ENCODE data around the gene AP2A2.

DNA sequence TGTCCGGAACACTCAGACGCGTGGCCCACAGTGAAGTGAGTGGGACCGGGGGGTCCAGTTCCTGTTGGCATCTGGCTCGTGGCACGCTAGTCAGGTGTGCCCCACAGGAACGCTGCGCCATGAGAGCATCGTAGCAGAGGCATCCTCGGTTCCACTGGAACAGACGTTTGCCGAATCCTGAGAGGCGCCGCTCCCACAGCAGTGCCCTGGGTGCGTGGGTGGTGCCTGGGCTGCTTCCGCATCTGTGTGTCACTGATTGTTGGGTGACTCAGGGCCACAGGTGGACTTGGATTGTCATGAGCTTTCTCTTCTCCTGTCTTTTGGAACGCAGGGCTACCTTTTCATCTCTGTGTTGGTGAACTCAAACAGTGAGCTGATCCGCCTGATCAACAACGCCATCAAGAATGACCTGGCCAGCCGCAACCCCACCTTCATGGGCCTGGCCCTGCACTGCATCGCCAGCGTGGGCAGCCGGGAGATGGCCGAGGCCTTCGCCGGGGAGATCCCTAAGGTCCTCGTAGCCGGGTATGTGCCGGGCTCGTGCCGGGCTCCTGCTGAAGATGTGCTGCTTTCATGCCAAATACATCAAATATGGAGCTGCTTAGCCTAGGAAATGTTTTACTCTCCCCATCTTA is 46.2 kb downstream of the AP2A2 start:
- TF ChIP-seq, protein P1, sequence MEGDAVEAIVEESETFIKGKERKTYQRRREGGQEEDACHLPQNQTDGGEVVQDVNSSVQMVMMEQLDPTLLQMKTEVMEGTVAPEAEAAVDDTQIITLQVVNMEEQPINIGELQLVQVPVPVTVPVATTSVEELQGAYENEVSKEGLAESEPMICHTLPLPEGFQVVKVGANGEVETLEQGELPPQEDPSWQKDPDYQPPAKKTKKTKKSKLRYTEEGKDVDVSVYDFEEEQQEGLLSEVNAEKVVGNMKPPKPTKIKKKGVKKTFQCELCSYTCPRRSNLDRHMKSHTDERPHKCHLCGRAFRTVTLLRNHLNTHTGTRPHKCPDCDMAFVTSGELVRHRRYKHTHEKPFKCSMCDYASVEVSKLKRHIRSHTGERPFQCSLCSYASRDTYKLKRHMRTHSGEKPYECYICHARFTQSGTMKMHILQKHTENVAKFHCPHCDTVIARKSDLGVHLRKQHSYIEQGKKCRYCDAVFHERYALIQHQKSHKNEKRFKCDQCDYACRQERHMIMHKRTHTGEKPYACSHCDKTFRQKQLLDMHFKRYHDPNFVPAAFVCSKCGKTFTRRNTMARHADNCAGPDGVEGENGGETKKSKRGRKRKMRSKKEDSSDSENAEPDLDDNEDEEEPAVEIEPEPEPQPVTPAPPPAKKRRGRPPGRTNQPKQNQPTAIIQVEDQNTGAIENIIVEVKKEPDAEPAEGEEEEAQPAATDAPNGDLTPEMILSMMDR (IDR thresholded peaks at IDR 0.05) = no peak
- TF ChIP-seq POLR2A (IDR thresholded peaks at IDR 0.05) (no peak), POLR2AphosphoS5 (IDR thresholded peaks at IDR 0.05) (no peak), EP300 (IDR thresholded peaks at IDR 0.05) (no peak)

Measured in stomach (tissue), 4 donors.